NT2/D1 (cell line): ENCODE measurements around the gene TUBA4A.

Experiments
- SUZ12 ChIP-seq: IDR thresholded peaks from 2 replicates; pipeline ENCODE4 v1.6.1; 2011; ENCODE audit not compliant: insufficient read length, insufficient read depth; ENCODE audit errors: extremely low read depth
- YY1 ChIP-seq: IDR thresholded peaks from 2 replicates; pipeline ENCODE4 v1.6.1; 2011; ENCODE audit not compliant: insufficient read length, insufficient read depth
- ZNF274 ChIP-seq: IDR thresholded peaks from 2 replicates; pipeline ENCODE4 v1.6.1; 2011; ENCODE audit warnings: mild to moderate bottlenecking, low read depth, low read length

DNA sequence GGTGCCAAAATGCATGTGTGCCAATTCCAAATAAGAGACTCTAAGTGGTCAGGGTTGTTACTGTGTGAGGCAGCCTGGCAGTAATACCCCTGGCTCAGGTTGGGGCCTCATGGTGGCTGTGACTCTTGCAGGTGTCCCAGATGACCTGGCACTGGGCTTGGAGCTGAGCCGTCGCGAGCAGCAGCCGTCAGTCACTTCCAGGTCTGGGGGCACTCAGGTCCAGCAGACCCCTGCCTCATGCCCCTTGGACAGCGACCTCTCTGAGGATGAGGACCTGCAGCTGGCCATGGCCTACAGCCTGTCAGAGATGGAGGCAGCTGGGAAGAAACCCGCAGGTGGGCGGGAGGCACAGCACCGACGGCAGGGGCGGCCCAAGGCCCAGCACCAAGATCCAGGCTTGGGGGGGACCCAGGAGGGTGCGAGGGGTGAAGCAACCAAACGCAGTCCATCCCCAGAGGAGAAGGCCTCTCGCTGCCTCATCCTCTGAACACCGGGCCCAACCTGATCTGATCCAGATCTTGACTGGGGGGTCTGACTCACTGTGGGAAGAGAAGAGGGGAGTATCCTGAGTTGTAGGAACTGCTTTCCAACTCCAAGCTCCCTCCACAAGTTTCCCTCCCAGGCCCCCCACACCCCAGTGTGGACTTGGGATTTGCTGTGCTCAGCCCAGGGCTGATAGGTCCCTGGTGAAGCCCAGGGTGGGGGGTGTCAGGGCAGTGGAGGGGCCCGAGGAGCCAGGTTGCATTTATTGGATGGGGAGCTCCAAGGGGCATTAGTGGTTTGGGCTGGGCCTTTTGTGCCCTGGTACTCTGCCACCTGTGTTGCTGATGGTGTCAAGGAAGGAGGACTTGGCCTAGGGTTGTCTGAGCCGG is 31.0 kb upstream of the TUBA4A start:
- no peak for TF ChIP-seq ZNF274
- TF ChIP-seq YY1 = no peak
- no peak for TF ChIP-seq SUZ12
